Endothelial cell of hepatic sinusoid (primary cell): ENCODE data around the gene CTAGE6.
"Not testable (repeated sequence)": the region's sequence is repeated elsewhere in the genome, so short reads cannot be mapped to it uniquely, and the experiment has no call there.

Experiments used
- in situ Hi-C: cut with HindIII; loops from 2 replicates; pipeline ENCODE4 v1.10.0; 2017; ENCODE audit warnings: low sequenced_read_pairs

CTAGE6 gene, protein sequence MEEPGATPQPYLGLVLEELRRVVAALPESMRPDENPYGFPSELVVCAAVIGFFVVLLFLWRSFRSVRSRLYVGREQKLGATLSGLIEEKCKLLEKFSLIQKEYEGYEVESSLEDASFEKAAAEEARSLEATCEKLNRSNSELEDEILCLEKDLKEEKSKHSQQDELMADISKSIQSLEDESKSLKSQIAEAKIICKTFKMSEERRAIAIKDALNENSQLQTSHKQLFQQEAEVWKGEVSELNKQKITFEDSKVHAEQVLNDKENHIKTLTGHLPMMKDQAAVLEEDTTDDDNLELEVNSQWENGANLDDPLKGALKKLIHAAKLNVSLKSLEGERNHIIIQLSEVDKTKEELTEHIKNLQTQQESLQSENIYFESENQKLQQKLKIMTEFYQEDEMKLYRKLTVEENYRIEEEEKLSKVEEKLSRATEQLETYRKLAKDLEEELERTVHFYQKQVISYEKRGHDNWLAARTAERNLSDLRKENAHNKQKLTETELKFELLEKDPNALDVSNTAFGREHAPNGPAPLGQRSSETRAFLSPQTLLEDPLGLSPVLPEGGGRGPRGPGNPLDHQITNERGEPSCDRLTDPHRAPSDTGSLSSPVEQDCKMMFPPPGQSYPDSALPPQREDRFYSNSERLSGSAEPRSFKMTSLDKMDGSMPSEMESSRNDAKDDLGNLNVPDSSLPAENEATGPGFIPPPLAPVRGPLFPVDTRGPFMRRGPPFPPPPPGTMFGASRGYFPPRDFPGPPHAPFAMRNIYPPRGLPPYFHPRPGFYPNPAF

DNA sequence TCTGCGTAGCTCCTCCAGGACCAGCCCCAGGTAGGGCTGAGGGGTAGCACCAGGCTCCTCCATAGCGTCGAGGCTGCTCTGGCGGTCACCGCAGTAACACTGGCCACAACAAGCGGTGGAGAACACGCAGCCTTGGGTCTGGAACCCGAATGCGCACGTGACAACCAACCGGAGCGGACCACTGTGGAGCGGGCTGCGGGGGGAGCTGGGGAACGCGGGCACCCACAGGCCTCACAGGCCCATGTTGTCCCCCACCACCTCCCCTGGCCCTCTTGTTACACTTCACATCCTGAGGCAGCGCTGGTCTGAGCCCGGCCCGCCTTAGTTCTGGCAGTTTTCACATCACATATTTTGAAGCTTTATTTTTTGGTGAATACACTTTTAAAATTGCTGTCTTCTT lies at the start of gene CTAGE6:
Gene CTAGE6, minus strand, starts transcription at position 101 of the 400 bp plus-strand sequence. Its CDS starts 38 bp downstream, at position 63.
- in situ Hi-C loops = not testable (repeated sequence)

DNA sequence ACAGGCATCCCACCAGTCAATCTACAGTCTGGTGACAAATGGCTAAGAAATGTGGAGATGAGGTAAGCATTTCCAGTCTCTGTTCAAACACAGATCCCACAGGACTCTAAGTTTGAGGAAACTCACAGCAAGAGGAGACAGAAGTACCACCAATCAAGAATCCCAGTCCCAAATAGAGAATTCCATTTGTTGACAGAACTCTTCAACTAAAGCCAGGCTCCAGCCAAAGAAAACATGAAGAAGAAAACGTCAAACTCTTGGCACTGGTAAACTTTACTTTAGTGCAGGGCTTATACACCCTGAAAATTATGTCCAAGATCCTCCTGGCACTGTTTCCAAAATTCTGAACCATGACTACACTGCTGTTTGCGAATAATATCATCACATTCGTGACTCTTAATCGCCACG lies 49.2 kb upstream of the CTAGE6 start:
- in situ Hi-C loops = not testable (repeated sequence)

GRCh38 chr7:143797896-143798290 lies 40.4 kb upstream of the CTAGE6 start:
- in situ Hi-C loops = not testable (repeated sequence)

DNA sequence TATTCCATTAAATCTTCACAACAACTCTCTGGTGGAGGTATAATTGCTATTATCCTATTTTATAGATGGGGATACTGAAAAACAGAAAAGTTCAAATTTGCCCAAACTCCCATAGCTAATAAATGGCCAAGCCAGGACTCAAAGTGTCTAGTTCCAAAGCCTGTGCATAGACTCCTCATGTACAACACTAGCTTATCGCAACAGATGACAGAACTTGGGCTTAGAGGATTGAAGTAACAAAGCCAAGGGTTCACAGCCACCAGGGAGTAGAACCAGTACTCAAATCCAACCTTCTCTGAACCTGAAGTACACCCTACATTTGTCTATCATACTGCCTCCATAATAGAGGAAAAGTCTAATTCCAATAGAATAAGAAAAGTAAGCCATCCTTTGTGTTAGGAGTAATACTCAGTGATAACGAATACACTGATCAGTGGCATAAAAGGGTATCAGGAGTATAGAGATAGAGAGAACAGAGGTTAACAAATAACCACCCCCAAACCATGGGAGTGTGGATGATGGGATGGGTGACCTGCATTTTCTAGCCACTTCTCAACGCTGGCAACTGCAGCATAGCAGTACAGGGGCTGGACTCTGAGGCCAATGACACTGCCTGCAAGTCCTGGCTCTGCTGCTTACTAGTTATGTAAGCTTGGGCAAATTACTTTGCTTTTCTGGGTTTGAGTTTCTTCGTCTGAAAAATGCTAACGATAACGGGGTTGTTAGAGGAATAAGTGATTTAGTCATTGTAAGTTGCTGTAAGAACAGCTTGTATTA lies 39.8 kb upstream of the CTAGE6 start:
- in situ Hi-C loops = not testable (repeated sequence)

- in situ Hi-C loops = not testable (repeated sequence)
Measured at GRCh38 chr7:143795653-143796052, 38.2 kb upstream of the CTAGE6 start.

DNA sequence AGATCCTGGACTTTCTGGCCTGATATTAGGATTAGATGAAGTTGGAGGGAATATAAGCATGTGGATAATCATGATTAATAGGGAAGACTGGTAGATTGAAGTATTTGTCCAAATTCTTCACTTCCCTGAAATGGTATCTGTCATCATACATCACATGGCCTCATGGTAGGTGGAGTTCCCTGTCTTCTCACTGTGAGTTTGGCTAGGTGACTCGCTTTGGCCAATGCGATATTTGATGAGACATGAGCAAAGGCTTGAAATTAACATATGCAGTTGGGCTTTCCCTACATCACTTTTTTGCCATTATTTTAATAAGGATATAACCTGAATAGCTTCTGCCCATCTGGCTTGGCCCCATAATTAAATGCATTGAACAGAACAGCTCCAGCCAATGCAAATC lies 35.1 kb upstream of the CTAGE6 start:
- in situ Hi-C loops = not testable (repeated sequence)

DNA sequence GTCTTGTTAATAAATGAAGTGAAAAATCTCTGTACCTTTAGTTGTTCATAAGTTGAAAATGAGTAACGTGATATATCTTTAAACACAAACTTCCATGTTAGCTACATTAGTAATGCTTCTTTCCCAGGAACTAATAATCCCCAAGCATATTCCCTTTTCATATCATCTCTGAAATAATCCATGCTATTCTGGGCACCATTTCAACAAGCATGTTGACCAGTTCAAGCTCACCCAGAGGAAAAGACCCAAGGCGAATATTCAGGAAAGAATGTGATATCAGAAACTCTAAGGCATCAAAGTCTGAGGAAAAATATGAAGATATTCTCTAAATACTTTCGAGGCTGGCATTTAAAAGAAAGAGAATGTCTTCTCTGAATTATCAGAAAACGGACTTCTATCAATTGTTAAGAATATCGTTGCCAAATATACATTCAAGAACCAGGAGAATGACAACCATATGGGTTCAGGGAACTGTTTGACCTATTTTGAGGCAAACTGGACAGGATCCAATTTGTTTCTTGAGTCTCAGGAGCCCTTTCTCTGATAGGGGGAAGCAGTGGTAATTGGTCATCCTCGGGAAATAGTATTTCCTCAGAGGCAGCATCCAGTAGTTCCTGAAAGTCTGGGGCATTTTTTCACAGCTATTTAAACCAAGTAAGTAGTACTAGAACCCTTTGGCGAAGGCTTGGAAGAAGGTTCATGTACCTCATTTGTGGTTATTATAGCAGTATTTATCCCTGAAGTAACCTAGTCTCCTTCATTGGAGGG lies 28.1 kb upstream of the CTAGE6 start:
- in situ Hi-C loops = not testable (repeated sequence)

DNA sequence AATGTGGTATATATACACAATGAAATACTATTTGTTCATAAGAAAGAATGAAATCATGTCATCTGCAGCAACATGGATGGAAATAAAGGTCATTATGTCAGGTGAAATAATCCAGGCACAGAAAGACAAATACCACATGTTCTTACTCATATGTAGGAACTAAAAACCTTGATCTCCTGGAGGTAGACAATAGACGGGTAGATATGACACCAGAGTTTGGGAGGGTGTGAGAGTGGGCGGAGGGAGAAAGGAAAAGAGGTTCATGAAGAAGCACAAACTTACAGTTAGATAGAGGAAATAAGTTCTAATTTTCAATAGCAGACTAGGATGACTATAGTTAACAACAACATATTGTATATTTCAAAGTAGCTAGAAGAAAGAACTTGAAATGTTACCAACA lies 22.1 kb upstream of the CTAGE6 start:
- in situ Hi-C loops = not testable (repeated sequence)

DNA sequence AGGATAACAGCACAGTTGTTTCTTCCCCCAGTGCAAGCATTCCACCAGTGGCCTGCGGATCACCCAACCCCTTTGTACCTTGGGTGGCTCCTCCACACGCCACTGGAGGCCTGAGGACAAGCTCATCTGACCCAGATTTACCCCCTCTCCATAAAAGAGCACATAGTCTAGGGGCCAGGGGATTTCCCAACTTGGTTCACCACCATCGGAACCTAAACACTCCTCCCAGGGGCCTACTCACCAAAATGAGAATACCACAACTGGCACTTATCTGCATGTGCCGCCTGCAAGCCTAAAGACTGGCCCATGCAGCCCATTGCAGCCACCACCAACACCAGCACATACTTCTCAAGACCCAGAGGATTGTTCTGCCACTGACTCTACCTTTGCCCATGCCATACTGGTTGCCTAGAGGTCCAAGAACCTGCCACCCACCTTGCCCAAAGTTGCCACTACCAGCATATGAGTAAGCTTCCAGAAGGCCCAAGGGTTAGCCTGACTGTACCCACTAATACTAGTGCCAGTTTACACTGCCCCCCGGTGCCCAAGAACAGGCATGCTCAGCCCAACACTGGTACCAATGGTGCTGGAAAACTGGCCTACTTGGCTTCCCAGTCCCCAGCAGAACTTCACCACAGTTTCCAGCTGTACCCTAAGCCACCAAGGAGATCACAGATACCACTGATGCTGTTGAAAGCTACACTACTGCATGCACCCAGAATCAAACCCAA lies 15.4 kb upstream of the CTAGE6 start:
- in situ Hi-C loops = not testable (repeated sequence)

DNA sequence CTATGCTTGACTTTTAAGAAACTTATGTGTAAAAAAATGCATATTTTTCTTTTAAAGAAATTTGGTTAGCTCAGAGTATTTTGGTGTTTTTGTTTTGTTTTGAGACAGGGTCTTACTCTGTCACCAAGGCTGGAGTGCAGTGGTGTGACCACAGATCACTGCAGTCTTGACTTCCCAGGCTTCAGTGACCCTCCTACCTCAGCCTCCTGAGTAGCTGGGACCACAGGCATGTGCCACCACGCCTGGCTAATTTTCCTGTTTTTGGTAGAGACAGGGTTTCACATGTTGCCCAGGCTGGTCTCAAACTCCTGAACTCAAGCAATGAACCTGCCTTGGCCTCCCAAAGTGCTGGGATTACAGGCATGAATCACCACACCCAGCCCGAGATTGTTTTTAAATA lies 10.0 kb upstream of the CTAGE6 start:
- in situ Hi-C loops = not testable (repeated sequence)

- in situ Hi-C loops = not testable (repeated sequence)
Measured at GRCh38 chr7:143765678-143766077, 8.2 kb upstream of the CTAGE6 start.

DNA sequence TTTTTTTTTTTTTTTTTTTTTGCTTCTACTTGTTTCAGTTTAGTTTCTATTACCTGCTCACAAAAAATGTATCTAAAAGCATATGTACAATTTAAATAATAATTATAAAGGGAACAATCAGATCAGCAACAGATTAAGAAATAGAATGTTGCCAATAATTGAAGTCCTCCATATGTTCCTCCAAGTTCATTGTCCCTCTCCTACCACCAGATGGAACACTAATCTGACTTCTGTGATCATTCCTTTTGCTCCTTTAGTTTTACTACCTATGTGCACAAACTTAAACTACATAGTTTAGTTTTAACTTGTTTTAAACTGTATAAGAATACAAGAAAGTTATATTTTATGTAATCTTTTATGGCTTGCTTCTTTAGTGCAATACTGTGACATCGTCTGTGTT lies 5.6 kb upstream of the CTAGE6 start:
- in situ Hi-C loops = not testable (repeated sequence)

DNA sequence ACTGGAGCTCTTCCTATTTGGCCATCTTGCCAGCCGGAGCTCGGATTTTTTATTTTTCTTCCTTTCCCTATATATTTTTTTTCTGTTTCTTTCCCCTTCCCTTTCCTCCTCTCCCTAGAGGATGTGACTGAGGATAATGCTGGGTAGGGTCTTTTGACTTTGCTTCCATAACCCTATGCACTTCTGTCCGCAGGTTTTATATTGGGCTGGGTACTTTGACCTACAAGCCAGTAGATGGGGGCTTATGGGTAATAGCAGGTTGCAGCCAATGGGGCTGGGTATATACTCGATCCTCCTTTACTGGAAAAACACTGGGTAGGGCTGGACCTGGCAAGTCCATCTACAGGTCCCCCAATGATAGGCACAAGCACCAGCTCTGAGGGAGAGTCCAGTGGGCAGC lies 12.2 kb downstream of the CTAGE6 start:
- in situ Hi-C loops = not testable (repeated sequence)

DNA sequence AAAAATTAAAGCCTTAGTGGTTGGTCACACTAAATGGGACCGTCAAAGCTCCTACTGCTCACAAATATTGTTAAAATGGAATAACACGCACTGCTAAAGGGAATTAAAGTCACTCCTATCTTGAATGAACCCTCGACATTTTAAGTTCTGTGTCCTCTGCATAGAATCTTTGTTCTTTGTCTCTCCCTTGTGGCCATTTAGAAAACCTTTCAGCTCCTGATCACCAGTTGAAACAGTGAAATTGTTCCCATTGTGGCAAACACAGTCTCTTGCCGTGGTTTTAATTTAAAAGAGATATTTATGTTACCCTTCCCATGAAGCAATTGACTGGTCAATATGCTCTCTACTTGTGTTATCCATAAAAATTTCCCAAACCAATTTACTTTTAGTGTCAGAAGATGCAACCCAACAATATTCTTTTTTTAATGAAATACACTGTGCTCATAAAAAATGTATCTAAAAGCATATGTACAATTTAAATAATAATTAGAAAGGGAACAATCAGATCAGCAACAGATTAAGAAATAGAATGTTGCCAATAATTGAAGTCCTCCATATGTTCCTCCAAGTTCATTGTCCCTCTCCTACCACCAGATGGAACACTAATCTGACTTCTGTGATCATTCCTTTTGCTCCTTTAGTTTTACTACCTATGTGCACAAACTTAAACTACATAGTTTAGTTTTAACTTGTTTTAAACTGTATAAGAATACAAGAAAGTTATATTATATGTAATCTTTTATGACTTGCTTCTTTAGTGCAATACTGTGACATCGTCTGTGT lies 20.3 kb downstream of the CTAGE6 start:
- in situ Hi-C loops = not testable (repeated sequence)

- in situ Hi-C loops = no loop called here
Measured at GRCh38 chr7:143735962-143736361, 21.5 kb downstream of the CTAGE6 start.

DNA sequence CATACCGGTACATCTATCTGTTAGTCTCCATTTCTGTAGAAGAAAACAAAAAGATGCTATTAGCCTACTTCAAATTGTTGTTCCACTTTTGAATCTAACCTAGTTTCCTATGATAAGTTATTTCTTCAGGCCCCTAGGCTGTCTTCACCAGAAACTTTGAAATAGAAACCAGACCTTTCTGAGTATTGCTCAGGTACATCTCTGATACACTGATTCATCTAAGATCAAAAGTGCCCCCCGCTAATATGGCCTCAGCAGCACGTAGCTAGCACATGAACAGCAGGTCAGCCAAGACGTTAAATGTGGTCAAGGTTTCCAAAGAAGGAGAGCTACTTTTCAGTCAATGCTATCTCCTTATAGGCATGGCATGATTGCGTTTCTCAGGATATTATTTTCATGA lies 23.6 kb downstream of the CTAGE6 start:
- in situ Hi-C loops = no loop called here

DNA sequence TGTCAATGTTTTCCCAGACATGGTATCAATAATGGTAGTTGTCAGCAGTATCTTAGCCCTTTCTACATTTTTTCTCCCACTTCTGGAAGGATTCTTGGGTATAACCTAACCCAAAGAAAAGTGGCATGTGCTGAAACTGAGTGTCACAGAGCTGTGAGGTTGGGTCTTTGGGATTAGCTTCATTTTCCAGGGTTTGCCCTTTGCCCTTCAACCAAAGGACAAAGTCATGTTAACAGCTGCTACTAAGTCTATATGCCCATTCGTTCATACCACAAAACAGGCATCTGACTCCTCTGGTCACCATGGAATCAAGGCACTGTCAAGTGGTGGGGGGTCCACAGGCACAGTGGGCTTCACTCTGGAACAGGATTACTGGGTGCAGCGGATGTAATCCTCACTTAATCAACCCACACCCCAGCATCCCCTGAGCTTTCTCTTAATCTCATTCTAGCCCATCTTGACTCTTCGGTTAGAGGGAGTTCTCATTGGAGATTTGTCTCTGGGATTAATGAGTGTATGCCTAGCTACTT lies 29.1 kb downstream of the CTAGE6 start:
- in situ Hi-C loops = no loop called here

GRCh38 chr7:143727561-143727960 lies 29.9 kb downstream of the CTAGE6 start:
- in situ Hi-C loops = not testable (repeated sequence)

- in situ Hi-C loops = not testable (repeated sequence)
Measured at GRCh38 chr7:143726143-143726542, 31.4 kb downstream of the CTAGE6 start.
